Left ventricle myocardium inferior (tissue), 1 donor: ENCODE data around the gene LRRC41. TPM values are rescaled to one million over a fixed set of nuclear protein-coding genes. Genes with fewer than 3 reads are reported as not detected.
"Not testable (repeated sequence)": the region's sequence is repeated elsewhere in the genome, so short reads cannot be mapped to it uniquely, and the experiment has no call there.

Source experiments
- DNase-seq: peaks from one replicate; pipeline ENCODE4 v3.0.0-alpha.2; 2020
- H3K27ac ChIP-seq: fragments of 200-600 bp; replicated peaks from 2 replicates; pipeline ENCODE4 v1.8.0; 2021
- H3K27me3 ChIP-seq: fragments of 200-600 bp; 2 replicates; pipeline ENCODE4 v1.8.0; 2021; ENCODE audit warnings: low read depth
- H3K36me3 ChIP-seq: fragments of 200-600 bp; 2 replicates; pipeline ENCODE4 v1.8.0; 2021
- H3K4me1 ChIP-seq: fragments of 200-600 bp; 2 replicates; pipeline ENCODE4 v1.8.0; 2021
- H3K4me3 ChIP-seq: fragments of 200-600 bp; 2 replicates; pipeline ENCODE4 v1.8.0; 2021; ENCODE audit warnings: mild to moderate bottlenecking, moderate library complexity
- H3K9me3 ChIP-seq: fragments of 200-600 bp; replicated peaks from 2 replicates; pipeline ENCODE4 v1.8.0; 2021
- intact Hi-C: fragments of 100-400 bp; cut with micrococcal nuclease; formaldehyde crosslinking; loops from one replicate; pipeline ENCODE4 v1.11.0; 2022
- total RNA-seq: library from RNA; stranded (reverse); fragmentation: NEBNext Ultra II Directional; extraction: Animal tissue kit (Norgen Biotek cat#: 25700); gene quantifications from one replicate; pipeline ENCODE4 v1.2.1, GENCODE V29; 2021
- TF ChIP-seq, protein P1 (sequence below): fragments of 200-600 bp; IDR thresholded peaks from 2 replicates; pipeline ENCODE4 v1.8.0; 2021; ENCODE audit warnings: antibody characterized with exemption, mild to moderate bottlenecking, borderline replicate concordance
- donor health status: DM: no; HTN: yes; CAD: no; lungs with severe emphysema.

Gene LRRC41
- total RNA-seq, 1 donor from 2014 or later: 38.8 TPM

DNA sequence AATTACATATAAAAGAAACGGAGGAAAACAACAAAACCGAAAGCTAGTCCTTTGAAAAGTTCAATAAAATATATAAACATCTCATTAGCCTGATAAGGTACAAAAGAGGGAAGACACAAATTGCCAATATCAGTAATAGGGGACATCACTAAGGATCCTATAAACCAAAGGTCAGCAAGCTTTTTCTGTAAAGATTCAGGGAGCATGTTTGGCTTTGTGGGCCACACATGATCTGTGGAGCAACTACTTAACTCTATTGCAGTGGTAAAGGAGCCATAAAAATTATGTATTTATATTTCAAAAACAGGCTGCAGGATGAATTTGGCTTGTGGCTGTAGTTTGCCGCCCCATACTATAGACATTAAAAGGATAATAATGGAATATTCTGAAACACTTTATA, 31.7 kb upstream of the LRRC41 start:
- no peaks in the 10 kb centered on the region for H3K9me3 ChIP-seq
- H3K36me3 ChIP-seq: no peaks in the 10 kb centered on the region
- H3K27me3 ChIP-seq: no peaks in the 10 kb centered on the region
- no peak for DNase-seq
- intact Hi-C loops: no loop called here
- no peak overlapping the region for H3K4me3 ChIP-seq
- TF ChIP-seq, protein P1, sequence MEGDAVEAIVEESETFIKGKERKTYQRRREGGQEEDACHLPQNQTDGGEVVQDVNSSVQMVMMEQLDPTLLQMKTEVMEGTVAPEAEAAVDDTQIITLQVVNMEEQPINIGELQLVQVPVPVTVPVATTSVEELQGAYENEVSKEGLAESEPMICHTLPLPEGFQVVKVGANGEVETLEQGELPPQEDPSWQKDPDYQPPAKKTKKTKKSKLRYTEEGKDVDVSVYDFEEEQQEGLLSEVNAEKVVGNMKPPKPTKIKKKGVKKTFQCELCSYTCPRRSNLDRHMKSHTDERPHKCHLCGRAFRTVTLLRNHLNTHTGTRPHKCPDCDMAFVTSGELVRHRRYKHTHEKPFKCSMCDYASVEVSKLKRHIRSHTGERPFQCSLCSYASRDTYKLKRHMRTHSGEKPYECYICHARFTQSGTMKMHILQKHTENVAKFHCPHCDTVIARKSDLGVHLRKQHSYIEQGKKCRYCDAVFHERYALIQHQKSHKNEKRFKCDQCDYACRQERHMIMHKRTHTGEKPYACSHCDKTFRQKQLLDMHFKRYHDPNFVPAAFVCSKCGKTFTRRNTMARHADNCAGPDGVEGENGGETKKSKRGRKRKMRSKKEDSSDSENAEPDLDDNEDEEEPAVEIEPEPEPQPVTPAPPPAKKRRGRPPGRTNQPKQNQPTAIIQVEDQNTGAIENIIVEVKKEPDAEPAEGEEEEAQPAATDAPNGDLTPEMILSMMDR: no peak
- H3K27ac ChIP-seq: no peak overlapping the region
- peaks cover 8% of the 10 kb centered on the region for H3K4me1 ChIP-seq

DNA sequence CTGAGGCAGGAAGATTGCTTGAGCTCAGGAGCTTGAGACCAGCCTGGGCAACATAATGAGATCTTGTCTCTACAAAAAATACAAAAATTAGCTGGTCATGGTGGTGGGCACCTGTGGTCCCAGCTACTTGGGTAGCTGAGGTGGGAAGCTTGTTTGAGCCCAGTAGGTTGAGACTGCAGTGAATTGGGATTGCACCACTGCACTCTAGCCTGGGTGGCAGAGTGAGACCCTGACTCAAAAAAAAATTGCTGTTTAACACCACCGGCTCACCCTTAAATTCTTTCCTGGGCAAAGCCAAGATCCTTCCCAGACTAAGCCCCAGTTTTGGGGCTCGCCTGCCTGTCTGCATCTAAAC, 30.6 kb upstream of the LRRC41 start:
- no peaks in the 10 kb centered on the region for H3K4me1 ChIP-seq
- H3K27ac ChIP-seq: no peak overlapping the region
- intact Hi-C loops: no loop called here
- no peak for DNase-seq
- no peaks in the 10 kb centered on the region for H3K9me3 ChIP-seq
- TF ChIP-seq, protein P1: no peak
- H3K4me3 ChIP-seq: no peak overlapping the region
- H3K36me3 ChIP-seq: no peaks in the 10 kb centered on the region
- no peaks in the 10 kb centered on the region for H3K27me3 ChIP-seq

DNA sequence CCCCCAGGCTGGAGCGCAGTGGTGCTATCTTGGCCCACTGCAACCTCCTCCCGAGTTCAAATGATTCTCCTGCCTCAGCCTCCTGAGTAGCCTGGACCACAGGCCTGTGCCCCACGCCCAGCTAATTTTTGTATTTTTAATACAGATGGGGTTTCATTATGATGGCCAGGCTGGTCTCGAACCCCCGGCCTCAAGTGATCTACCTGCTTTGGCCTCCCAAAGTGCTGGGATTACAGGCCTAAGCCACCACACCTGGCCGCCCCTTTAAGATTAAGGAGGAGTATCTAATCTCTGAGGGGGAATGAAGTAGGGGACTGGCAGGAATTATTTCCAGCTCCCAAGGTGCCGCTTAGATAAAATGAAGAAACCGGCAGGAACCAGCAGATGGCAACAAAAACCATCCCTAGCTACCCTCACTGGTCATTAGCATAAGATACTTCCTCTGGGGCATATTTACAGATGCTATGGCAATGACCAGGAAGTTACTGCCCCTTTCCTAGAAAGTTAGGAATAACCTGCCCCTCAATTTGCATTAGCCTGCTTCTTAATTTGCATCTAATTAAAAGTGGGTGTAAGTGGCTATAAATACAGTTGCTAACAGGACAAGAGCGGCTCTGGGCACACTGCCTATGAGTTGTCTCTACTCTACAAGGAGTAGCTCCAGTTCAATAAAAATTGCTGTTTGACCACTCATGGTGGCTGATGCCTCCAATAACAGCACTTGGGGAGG, 30.0 kb upstream of the LRRC41 start:
- no peaks in the 10 kb centered on the region for H3K27me3 ChIP-seq
- H3K9me3 ChIP-seq: no peaks in the 10 kb centered on the region
- TF ChIP-seq, protein P1: peak; percentile 9
- no peak overlapping the region for H3K27ac ChIP-seq
- no peak for DNase-seq
- H3K4me3 ChIP-seq: no peak overlapping the region
- intact Hi-C loops: no loop called here
- no peaks in the 10 kb centered on the region for H3K4me1 ChIP-seq
- H3K36me3 ChIP-seq: no peaks in the 10 kb centered on the region

DNA sequence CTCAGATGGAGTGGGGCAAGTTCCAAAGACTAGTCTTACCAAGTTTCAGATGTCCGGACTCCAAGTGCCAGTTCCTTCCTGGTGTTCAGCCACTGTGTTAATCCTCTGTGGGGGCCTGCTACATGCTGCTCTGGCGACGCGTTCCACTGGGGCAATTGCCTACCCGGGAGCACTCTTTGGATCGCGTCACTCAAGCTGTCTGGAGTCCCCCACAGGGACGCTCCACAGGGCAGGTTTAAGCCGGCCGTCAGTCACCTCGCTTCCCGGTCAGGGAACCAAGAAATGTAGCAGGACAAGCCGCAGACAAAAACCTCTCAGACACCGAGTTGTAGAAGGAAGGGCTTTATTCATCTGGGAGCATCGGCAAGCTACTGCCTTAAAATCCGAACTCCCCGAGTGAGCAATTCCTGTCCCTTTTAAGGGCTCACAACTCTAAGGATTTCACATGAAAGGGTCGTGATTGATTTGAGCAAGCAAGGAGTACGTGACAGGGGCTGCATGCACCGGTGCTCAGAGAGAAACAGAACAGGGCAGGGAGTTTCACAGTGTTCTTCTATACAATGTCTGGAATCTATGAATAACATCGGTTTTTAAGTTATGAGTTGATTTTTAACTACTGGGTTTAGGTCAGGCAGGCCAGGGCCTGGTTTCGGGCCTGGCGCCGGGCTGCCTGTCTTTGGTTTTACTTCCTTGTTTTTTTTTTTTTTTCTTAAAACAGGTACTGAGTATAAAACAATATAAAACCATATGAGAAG, 28.5 kb upstream of the LRRC41 start:
- H3K27me3 ChIP-seq, intact Hi-C loops, H3K36me3 ChIP-seq, H3K4me3 ChIP-seq, DNase-seq, H3K27ac ChIP-seq, H3K9me3 ChIP-seq, H3K4me1 ChIP-seq: not testable (repeated sequence)

DNA sequence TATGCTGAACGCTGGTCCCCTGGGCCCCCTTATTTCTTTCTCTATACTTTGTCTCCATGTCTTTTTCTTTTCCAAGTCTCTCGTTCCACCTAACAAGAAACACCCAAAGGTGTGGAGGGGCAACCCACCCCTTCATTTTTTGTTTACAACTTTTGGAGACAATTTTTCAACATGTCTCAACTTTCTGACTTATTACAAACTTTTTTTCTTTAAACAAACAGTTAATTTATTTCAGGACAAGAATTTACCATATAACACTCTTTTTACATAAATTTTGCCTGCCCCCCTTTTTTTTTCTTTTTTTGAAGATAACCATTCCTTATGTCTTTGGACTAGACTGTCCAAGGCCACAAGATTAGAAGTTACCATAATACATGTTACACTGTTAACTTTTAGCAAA, 27.0 kb upstream of the LRRC41 start:
- H3K36me3 ChIP-seq, intact Hi-C loops, H3K27me3 ChIP-seq: not testable (repeated sequence)

DNA sequence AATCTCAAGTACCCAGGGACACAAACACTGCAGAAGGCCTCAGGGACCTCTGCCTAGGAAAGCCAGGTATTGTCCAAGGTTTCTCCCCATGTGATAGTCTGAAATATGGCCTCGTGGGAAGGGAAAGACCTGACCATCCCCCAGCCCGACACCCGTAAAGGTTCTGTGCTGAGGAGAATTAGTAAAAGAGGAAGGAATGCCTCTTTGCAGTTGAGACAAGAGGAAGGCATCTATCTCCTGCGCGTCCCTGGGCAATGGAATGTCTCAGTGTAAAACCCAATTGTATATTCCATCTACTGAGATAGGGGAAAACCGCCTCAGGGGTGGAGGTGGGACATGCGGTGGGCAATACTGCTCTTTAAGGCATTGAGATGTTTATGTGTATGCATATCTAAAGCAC, 26.4 kb upstream of the LRRC41 start:
- H3K4me3 ChIP-seq, intact Hi-C loops, H3K4me1 ChIP-seq, H3K9me3 ChIP-seq, H3K27me3 ChIP-seq, H3K36me3 ChIP-seq, H3K27ac ChIP-seq, DNase-seq: not testable (repeated sequence)

More for the DNA sequence above, 27.0 kb upstream of the LRRC41 start:
- not testable (repeated sequence) for H3K9me3 ChIP-seq, DNase-seq, H3K27ac ChIP-seq, H3K4me3 ChIP-seq, H3K4me1 ChIP-seq

DNA sequence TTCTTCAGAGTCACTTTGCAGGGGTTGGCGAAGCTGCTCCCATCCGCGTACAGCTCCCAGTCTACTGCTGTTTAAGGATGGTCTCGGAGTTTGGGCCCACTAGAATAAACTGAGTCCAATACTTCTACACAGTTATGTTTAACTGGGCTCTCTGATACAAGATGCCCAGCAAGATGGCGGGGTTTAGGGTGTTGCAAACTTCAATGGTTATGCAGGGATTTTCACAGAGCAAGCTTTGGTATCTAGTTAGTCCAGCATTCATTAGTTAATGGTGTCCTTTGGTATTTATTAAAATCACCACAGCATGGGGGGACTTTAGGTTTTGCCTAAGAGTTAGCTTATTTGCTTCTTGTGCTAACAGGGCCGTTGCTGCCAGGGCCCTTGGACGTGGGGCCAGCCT, 24.8 kb upstream of the LRRC41 start:
- DNase-seq, H3K4me3 ChIP-seq, H3K4me1 ChIP-seq, H3K9me3 ChIP-seq, H3K27me3 ChIP-seq, H3K27ac ChIP-seq, H3K36me3 ChIP-seq, intact Hi-C loops: not testable (repeated sequence)

DNA sequence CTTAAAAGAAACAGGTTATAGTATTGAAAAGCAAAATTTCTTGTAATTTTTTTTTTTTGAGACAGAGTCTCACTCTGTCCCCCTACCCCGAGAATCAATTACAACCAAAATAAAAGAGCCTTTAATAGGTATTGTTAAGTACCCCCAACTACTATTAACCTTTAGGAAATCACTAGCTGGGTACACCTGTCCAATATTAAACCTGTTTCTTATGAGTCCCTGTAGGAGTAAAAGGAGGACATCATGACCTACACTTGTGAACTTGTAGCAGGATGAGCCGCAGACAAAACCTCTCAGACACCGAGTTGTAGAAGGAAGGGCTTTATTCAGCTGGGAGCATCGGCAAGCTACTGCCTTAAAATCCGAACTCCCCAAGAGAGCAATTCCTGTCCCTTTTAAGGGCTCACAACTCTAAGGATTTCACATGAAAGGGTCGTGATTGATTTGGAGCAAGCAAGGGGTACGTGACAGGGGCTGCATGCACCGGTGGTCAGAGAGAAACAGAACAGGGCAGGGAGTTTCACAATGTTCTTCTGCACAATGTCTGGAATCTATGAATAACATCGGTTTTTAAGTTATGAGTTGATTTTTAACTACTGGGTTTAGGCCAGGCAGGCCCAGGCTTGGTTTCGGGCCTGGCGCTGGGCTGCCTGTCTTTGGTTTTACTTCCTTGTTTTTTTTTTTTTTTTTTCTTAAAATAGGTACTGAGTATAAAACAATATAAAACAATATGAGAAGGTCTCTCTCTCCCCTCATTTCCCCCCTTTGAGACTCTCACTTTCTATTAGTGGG, 22.1 kb upstream of the LRRC41 start:
- H3K36me3 ChIP-seq, H3K9me3 ChIP-seq, H3K4me1 ChIP-seq, H3K4me3 ChIP-seq, H3K27me3 ChIP-seq, DNase-seq, H3K27ac ChIP-seq, intact Hi-C loops: not testable (repeated sequence)

DNA sequence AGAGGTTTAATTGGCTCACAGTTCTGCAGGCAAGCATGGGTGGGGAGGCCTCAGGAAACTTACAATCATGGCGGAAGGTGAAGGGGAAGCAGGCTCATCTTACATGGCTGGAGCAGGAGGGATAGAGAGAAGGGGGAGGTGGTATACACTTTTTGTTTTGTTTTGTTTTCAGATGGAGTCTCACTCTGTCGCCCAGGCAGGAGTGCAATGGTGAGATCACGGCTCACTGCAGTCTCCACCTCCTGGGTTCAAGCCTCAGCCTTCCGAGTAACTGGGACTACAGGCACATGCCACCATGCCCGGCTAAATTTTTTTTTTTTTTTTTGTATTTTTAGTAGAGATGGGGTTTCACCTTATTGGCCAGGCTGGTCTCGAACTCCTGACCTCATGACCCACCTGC, 18.8 kb upstream of the LRRC41 start:
- DNase-seq, H3K27ac ChIP-seq, H3K4me1 ChIP-seq, intact Hi-C loops, H3K4me3 ChIP-seq, H3K27me3 ChIP-seq, H3K9me3 ChIP-seq: not testable (repeated sequence)
- H3K36me3 ChIP-seq: peaks cover 10% of the 10 kb centered on the region
